Stimulated activated CD4-positive, alpha-beta T cell treated with anti-CD3 and anti-CD28 coated beads, Interleukin-12 subunit alpha, Interleukin-12 subunit beta, amount 100 ng/mL, for 4 hours (primary cell): ENCODE data around the gene NANOS2.
"Not testable (repeated sequence)": the region's sequence is repeated elsewhere in the genome, so short reads cannot be mapped to it uniquely, and the experiment has no call there.

Experiments
- DNase-seq: peaks from one replicate; pipeline ENCODE4 v3.0.0-alpha.2; 2020

The NANOS2 gene

DNA sequence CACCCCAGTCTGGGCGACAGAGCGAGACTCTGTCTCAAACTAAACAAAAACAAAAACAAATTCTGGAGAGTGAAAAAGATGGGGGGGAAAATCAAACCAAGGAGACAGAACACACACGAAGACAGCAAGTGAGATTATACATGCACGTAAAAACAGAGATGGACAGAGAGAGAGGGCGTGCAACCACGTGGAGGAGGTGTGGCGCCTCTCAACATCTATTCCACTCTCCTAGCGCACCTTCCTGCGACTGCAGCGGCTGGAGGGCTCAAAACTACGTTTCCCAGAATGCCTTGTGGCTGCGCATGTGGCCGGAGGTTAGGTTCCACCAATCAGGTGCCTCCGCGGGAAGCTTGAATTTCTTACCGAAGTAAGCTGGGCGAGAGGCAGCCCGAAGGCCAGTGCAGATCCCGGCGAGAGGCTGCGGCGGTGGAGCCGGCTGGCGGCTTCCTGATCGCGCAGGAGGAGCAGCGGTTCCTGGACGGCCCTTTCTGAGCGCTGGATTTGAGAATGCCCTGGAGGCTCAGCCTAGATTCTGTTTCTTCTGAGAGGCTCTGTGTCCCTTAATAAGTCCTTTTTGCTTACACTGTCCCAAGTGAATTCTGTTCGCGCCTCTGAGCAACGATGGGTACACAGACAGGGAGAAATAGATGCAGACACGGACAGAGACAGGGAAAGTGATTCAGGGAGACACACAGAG is 13.1 kb upstream of the NANOS2 start:
- DNase-seq = peak; percentile 80

DNA sequence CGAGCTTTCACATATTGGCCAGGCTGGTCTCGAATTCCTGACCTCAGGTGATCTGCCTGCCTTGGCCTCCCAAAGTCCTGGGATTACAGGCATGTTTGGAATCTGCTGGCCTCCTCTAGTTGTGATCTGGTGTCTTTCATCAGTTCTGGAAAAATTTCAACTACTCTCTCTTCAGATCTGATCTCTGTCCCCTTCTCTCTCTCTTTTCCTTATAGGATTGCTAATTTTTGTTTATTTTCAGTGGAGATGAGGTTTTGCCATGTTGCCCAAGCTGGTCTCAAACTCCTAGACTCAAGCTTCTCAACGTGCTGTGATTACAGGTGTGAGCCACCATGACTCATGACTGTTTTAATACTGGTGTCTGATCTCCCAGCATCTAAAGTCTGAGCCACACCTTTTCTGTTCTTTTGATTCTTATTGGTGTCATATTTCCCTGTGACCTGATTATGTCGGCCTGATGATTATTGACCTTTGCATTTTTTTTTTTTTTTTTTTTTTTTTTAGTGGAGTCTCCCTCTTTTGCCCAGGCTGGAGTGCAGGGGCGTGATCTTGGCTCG is 10.4 kb upstream of the NANOS2 start:
- DNase-seq = no peak

DNA sequence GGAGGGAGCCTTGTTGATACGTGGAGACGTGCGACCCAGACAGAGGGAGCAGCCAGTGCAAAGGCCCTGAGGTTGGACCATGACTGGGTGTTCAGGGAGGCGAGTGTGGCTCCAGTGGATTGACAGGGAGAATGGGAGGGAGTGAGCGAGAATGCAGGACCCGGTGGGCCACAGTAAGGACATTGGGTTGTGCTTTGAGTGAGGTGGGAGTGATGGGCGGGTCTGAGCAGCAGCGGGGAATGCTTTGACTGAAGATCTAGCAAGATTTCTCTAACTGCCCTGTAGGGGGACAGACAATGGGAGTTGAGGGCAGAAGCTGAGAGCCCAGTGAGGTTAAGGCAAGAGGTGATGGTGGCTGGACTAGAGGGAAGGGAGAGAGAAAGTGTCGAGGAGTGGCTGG is 7.7 kb upstream of the NANOS2 start:
- no peak for DNase-seq

DNA sequence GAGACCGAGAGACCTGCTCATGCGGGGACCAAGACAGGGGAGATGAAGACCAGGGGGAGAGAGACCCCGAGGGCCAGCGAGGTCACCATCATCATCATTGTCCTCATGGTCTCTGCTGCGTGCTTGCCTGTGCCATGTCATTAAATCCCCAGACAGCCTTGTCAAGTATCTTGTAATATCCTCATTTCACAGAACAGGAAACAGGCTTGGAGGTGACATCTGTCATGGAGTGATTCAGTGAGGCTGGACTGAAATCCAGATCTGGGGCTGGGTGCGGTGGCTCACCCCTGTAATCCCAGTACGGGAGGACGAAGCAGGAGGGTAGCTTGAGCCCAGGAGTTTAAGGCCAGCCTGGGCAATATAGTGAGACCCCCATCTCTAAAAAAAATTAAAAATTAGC is 5.9 kb upstream of the NANOS2 start:
- no peak for DNase-seq

DNA sequence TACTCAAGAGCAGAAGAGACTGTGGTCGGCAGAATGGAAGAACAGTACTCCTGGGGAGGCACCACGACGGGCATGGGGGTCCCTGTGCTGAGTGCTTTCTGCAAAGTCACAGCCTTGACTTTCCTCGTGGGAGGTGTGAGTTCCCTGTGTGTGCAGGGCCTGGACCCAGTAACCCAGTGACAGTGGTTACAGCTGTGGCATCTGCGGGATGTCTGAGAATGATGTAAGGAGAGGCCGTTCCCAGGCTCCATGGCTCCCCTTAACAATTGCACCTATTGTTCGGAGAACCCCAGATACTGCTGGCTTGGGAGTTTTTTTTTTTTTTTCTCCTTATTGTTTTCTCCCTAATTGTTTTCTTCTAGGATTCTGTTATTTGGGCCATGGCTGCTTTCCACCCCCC is 5.1 kb upstream of the NANOS2 start:
- DNase-seq = no peak

DNA sequence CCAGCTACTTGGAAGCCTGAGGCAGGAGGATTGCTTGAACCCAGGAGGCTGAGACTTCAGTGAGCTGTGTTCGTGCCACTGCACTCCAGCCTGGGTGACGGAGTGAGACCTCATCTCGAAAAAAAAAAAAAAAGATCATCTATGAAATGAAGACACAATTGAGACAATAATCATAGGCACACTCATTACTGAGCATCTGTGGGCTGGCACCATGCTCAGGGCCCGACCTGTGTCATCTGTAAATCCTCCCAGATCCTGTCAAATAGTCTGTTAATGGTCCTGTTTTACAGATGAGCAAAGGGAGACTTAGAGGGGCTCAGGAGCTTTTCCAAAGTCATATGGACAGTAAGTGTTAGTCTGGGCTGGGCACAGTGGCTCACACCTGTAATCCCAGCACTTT is 4.1 kb upstream of the NANOS2 start:
- DNase-seq = no peak

DNA sequence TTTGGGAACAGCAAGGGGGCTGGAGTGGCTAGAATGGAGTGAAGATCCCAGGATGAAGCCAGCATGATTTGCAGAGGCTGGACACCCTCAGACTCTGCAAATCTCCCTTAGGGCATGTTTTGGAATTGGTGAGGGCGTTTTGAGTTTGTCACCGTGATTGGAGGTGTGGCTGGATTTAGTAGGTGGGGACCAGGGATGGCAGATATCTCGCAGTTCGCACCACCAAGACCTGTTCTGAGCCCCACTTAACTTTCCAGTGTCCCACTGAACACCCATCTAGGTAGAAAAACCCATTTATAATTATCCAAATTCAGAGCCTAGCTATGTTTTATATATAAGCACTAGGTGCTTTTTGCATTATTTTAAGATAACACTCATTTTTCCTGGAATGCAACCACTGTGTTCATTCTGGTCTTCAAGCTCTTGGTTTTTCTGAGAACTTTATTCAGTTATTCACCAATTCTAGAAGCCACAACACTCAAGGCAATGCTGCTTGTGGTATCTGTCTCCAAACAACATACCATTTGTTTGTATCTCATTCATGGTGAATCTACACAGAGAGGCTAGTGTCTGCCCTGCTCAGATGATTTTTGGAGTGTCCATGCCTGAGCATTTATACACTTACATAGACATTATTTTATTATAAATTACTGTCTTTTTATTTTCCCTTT is 3.0 kb upstream of the NANOS2 start:
- DNase-seq = no peak

DNA sequence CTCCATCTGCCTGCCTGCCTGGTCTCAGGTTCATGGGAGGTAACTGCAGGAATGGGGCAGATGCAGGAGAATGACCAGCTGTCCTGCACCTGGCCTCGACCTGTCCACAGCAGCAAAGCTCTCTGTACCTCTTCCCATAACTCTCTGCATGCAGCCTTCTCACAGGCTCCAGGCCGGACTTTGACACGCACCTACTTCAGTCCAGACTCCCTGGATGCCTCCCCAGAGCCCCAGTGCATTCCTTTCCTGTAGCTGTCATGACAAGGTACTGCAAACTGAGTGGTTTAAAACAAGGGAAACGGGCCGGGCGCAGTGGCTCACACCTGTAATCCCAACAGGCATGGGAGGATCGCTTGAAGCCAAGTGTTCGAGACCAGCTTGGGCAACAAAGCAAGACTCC is 3.3 kb downstream of the NANOS2 start:
- DNase-seq = no peak

DNA sequence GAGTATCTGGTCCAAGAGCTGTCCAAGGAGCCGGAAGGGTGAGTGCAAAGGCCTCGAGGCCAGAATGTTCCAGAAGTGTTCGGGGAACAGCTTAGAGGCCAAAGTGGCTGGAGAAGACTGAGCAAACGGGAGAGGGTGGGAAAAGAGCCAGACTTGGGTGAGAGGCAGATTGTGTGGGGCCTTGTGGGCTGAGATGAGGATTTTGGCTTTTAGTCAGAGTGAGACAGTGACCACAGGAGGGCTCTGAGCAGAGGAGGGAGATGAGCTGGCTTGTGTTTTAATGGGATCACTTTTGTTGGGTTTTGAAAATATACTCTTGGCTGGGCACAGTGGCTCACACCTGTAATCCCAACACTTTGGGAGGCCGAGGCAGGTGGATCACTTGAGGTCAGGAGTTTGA is 5.6 kb downstream of the NANOS2 start:
- DNase-seq = no peak

DNA sequence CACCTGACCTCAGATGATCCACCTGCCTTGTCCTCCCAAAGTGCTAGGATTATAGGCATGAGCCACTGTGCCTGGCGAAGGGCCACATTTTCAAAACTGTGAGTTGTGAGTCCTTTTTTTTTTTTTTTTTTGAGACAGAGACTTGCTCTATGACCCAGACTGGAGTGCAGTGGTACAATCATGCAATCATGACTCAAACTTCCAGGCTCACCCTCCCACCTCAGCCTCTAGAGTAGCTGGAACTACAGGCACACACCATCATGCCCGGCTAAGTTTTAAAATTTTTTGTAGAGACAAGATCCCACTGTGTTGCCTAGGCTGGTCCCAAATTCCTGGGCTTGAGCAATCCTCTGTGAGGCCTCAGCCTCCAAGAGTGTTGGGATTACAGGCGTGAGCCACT is 8.4 kb downstream of the NANOS2 start:
- no peak for DNase-seq

DNA sequence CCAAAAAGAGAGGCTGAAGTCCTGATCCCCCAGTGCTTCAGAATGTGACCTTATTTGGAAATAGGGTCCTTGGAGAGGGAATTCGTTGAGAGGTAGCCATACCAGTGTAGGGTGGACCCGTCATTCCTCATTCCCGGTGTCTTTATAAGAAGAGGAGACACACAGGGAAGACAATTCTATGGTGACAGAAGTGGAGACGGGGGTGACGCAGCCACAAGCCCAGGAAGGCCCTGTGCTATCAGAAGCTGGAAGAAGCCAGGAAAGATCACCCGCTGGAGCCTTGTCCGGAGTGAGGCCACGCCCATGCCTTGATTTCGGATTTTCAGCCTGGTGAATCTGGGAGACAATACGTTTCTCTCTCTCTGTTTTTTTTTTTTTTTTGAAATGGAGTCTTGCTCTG is 9.6 kb downstream of the NANOS2 start:
- DNase-seq = no peak

DNA sequence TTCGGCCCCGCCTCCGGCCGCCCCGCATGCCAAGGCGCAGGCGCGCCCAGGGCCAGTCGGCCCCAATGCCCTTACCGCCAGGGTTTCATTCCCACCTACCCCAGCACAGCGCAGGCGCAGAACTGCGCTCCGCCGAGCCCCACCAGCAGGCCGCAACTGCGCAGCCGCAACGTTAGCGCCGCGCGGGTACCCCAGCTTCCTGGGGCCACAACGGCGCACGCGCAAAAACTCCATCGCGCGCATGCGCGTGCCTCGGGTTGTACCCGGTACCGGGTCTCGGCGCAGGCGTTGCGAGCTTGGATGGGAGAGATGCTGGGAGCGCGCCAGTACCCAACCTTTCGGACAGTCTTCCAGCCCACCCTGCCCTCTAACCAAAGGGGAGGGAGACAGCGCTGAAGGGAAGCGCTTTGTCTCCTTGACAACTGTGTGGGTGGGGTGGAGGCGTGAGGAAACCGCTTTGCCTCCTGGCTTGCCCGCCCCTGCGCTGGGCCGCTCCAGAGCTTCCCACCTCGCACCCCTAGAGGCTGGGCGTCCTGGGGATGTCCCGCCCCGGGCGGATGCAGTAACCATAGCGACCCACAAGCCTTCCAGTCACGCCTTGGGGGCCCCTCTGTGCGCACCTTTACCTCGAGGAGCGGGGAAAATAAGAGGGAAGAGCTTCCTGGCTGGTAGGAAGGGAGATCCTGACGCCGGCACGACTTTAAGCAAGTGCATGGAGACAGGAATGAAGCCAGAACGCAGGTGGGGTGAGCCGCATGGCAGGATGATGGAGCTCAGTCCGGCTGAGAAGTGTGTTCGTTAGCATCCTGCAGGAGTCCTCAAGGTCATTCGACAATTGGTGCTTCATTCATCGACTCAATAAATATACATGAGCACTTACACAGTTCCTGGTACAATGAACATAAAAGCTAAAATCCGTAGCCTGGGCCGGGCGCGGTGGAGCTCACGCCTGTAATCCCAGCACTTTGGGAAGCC is 11.6 kb downstream of the NANOS2 start:
- DNase-seq = peak; percentile 100

DNA sequence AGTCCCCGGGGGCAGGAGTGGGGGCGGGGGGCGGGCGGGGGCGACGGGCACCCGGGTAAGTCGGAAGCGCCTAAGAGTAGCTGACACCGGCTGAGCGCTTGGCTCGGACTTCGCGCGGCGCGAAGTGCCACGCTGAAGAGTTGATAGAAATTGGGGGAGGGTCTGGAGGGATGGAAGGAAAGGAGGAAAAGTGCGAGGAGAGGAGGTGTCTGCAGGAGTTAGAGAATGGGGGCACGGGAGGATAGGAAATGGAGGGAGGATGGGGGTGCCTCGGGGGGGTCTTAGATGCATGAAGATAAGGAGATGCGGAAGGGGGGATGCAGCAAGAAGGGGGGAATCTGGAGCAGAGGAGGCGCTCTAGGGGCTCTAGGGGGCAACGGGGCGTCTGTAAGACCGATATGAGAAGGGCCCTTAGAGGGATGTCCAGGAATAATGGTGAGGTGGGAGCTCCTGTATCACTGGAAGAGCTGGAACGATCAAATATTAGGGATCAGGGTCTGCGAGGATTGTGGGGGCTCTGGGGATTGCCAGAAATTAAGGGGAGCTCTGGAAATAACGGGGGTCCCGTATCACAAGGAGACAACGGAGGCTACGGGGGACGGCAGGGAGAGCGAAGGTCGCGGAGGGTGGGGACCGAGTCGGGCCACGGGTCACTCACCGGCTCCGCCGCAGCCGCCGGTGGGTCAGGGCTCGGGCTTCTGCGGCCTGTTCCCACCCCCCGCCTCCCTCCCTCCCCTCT is 12.5 kb downstream of the NANOS2 start, which contains the start of gene MYPOP:
TSS of gene MYPOP (minus strand) at position 702 of the 739 bp plus-strand sequence. CDS start 840 bp downstream, outside the sequence.
- no peak for DNase-seq

DNA sequence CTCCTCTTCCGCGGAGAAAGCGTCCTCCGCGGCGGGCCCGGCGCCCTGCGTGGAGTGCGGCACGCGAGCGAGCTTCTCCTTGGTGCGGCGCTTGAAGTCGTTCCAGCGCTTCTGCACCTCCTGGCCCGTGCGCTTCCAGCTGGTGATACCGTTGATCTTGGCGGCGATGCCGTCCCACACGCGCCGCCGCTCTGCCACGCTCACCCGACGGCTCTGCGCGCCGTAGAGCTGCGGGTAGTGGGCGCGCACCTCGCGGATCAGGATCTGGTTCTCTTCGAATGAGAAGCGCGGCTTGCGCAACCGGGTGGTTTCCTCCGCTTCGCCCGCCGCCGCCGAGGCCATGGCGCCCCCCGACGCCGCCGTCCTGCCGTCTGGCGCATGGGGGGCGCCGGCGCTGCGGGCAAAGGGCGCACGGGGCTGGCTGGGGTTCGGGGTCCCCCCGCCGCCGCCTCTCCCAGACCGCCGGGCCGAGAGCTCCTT is 13.1 kb downstream of the NANOS2 start:
- DNase-seq = peak; percentile 25

DNA sequence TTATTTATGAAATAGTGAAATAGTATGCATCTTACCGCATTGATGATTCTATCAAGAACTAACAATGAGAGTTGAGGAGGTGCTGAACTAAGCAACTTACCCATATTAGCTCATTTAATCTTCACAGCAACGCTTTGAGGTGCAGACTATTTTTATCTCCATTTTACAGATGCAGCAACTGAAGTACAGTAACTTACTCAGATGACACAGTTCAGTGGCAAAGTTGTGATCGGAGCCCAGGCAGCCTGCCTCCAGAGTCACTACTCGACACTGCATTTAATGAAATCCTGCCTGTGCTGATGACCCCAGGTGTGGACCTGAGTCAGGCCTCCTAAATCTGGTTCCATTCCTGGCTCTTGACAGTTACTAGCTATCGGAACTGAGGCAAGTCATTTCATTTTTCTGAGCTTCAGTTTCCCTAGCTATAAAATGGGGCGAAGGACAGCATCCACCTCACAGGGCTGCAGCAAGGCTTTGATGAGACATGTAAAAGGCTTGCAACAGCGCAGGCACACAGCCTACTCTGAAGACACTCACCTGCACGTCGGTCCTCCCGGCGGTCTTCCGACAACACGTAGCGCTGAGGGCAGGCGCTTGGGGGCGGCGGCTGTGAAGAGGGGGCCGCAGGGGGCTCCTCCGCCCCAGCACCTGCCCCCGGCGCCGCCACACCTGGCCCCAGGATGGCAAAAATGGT is 13.7 kb downstream of the NANOS2 start:
- DNase-seq = no peak

DNA sequence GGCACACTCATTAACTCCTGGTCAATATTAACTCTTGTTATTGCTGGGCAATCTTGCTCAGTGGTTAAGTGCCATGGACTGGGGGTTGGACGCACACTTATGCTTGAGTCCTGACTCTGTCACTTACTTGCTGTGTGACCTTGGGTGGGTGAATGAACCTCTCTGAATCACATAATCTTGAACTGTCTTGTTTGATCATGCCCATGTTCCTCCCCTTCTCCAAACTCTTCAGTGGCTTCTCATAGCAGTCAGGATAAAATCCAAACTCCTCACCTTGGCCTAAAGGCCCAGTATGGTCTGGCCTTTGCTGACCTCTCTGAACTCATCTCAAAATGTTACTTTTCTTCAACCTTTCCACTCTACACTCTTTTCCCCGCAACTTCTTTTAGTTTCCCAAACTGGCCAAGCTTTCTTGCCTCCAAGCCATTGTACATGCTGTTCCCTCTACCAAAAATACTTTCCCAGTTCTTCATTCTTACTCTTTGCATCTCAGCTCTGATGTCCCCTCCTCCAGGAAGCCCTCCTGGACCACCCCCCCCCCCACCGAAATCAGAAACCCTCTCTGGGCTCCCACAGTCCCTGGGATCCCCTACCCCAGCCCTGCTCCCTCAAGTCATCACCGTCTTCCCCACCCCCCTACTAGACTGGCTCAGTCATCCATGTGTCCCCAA is 14.5 kb downstream of the NANOS2 start:
- DNase-seq = no peak

DNA sequence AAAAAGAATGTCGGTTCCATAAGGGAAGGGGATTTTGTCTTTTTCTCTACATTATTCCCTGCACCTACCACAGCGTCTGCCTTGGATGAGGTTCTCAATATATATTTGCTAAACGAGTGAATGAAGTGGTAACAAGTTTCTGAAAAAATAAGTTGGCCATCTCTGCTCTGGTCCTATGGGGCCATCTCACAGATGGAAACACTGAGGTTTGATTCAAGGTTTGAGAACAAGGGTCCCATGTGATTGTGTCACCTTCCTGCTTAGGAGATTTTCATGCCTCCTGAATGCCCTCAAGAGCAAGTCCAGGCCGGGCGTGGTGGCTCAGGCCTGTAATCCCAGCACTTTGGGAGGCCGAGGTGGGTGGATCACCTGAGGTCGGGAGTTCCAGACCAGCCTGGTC is 15.3 kb downstream of the NANOS2 start:
- DNase-seq = no peak

DNA sequence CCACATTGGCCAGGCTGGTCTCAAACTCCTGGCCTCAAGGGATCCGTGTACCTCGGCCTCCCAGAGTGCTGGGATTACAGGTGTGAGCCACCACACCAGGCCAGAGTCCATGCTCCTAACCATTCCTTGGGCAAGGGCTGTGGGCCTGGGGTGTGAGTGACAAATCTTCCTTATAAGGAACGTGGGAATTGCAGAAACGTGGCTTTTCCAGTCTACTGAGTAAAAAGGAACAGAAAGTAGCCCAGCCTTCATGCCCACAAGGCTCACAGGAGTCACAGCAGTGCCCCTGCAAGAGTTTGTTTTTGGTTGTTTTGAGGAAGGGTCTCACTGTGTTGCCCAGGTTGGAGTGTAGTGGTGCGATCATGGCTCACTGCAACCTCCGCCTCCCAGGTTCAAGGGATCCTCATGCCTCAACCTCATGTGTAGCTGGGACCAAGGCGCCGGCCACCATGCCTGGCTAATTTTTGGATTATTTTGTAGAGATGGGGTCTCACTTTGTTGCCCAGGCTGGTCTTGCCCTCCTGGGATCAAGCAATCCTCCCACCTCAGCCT is 17.2 kb downstream of the NANOS2 start:
- DNase-seq = no peak

DNA sequence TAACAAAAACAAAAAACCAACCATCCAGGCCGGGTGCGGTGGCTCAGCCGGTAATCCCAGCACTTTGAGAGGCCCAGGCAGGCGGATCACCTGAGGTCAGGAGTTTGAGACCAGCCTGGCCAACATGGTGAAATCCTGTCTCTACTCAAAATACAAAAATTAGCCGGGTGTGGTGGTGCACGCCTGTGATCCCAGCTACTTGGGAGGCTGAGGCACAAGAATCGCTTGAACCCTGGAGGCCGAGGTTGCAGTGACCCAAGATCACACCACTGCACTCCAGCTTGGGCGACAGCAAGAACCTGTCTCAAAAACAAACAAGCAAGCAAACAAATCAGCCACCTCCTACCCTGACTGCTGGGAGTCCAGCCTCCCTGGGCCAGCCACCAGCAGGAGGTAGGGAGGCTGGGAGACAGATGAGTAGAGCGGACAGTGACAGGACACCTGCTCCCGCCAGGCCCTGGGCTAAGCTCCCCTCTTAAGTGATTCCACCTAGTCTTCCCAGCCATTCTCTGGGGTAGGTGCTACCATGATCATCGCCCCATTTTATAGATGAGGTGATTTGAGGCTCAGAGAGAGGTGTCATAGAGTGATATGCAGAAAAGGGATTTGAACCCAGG is 18.5 kb downstream of the NANOS2 start:
- not testable (repeated sequence) for DNase-seq

DNA sequence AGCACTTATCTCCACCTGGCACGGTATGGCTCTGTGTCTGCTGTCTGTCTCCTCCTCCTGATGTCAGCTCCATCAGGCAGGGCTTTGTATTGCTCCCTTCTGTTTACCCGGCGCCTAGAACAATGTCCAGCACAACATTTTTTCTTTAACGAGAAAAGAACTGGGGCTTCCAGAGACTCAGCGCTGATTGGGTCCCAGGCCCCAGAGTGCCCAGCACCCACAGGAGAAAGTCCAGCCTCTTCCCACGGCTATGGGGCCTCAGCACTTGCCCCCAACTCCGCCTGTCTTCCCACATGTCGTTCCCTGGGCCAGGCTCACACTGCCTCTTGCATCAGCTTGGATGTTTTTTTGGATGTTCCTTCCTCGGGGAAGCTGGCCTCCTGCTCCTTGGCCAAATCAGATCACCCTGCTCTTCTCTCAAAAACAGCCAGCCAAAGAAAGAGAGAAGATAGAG is 19.0 kb downstream of the NANOS2 start:
- DNase-seq = no peak
